GM12865 (cell line): ENCODE results near the gene BBOX1.

Experiments
- DNase-seq: peaks from one replicate; pipeline ENCODE4 v3.0.0; 2010; ENCODE audit warnings: low read depth
- H3K4me3 ChIP-seq: 2 replicates; pipeline ENCODE4 v1.5.1; 2011; ENCODE audit warnings: mild to moderate bottlenecking, low read depth, low read length, control low read depth
- TF ChIP-seq, protein P1 (sequence below): IDR thresholded peaks from 2 replicates; pipeline ENCODE4 v1.5.1; 2011; ENCODE audit warnings: low read length, control low read depth, low read depth, inconsistent platforms; ENCODE audit not compliant: insufficient read depth; ENCODE audit errors: missing control alignments

BBOX1 gene

DNA sequence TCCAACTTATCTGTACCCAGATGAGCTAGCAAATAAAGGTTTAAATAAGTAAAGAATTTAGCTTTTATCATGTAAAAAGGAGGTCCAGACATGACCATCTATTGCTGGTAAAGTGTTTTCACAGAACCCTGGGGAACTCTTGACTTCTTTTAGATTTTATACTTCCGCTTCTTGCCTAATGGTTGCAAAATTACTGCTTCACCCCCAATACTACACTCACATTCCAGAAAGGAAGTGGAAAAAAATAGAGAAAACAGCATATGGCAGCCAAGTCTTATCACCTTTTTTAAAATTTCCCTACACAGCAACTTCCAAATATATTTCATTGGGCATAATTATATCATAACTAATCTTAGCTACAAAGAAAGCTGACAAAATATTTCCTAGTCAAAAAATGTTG lies 12.1 kb downstream of the BBOX1 start:
- DNase-seq, result no peak
- TF ChIP-seq, protein P1, sequence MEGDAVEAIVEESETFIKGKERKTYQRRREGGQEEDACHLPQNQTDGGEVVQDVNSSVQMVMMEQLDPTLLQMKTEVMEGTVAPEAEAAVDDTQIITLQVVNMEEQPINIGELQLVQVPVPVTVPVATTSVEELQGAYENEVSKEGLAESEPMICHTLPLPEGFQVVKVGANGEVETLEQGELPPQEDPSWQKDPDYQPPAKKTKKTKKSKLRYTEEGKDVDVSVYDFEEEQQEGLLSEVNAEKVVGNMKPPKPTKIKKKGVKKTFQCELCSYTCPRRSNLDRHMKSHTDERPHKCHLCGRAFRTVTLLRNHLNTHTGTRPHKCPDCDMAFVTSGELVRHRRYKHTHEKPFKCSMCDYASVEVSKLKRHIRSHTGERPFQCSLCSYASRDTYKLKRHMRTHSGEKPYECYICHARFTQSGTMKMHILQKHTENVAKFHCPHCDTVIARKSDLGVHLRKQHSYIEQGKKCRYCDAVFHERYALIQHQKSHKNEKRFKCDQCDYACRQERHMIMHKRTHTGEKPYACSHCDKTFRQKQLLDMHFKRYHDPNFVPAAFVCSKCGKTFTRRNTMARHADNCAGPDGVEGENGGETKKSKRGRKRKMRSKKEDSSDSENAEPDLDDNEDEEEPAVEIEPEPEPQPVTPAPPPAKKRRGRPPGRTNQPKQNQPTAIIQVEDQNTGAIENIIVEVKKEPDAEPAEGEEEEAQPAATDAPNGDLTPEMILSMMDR, result no peak
- H3K4me3 ChIP-seq, result no peak overlapping the region

DNA sequence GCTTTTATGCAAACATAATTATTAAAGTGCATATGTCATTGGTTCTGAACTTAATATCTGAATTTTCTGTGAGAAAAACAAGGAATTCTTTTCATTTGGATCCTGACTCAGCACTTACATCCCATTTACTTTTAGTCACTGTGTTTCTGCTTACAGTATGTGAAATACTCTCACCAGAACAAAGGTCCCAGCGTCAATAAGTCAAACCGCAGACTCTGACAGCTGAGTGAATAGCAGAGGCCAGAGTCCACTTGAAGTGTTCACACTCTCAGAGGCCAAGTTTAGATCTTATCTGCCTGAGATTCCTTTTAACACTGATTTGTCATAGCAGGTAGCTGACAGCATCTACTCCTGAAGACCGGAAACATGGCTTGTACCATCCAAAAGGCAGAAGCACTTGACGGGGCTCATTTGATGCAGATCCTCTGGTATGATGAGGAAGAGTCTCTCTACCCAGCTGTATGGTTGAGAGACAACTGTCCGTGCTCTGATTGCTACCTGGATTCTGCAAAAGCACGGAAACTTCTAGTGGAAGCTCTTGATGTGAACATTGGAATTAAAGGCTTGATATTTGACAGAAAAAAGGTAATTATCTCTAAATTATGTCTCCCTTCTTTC lies 14.6 kb downstream of the BBOX1 start:
- H3K4me3 ChIP-seq, result no peak overlapping the region
- TF ChIP-seq, protein P1, result no peak
- no peak for DNase-seq

DNA sequence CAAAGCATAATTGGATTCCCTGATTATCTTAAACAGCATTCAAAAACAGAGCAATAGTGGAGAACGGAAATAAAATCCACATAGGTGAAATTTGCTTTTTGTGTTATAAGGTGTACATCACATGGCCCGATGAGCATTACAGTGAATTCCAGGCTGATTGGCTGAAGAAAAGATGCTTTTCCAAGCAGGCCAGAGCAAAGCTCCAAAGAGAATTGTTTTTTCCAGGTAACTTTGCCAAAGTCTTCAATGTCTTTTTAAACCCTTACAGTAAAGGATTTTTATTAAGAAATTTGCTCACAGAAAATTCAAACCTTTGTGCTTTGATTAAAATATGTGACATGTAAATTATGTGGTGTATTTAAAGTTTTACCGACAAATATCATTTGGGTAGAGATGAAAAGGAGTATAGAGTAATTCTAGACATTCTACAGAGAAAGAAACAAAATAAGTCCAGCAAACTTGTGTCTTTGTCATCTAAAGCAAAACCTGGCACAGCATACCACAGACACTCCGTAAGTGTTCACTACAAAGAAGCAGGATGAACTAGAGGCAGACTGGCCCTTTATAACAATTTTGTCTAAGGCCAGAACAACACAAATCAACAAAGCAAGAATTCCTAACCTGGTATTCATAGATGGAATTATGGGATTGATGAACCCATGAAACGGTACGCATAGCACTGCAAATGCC lies 16.6 kb downstream of the BBOX1 start:
- TF ChIP-seq, protein P1, result no peak
- DNase-seq, result no peak
- H3K4me3 ChIP-seq, result no peak overlapping the region

DNA sequence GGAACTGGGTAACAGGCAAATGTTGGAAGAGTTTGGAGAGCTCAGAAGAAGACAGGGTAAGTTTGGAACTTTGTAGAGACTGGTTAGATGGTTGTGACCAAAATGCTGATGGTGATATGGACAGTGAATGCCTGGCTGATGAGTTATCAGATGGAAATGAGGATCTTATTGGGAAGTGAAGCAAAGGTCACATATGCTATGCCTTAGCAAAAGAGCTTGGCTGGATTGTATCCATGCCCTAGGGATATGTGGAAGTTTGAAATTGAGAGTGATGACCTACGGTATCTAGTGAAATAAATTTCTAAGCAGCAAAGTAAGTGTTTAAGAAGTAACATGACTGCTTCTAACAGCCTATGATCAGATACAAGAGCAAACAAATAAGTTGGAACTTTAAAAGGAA lies 17.8 kb downstream of the BBOX1 start:
- no peak overlapping the region for H3K4me3 ChIP-seq
- no peak for DNase-seq
- TF ChIP-seq, protein P1, result no peak

DNA sequence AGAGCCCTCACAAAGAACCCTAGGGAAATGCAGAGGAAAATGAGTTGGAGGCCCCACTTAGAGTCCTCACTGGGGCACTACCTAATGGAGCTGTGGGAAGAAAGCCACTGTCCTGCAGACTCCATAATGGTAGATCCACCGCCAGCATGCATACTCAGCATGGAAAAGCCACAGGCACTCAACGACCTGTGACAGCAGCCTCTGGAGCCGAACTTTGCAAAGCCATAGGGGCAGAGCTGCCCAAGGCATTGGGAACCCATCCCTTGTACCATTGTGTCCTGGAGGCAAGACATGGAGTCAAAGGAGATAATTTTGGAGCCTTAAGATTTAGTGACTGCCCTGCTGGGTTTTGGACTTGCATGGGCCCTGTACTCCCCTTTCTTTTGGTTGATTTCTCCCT lies 18.8 kb downstream of the BBOX1 start:
- H3K4me3 ChIP-seq, result no peak overlapping the region
- TF ChIP-seq, protein P1, result no peak
- DNase-seq, result no peak

DNA sequence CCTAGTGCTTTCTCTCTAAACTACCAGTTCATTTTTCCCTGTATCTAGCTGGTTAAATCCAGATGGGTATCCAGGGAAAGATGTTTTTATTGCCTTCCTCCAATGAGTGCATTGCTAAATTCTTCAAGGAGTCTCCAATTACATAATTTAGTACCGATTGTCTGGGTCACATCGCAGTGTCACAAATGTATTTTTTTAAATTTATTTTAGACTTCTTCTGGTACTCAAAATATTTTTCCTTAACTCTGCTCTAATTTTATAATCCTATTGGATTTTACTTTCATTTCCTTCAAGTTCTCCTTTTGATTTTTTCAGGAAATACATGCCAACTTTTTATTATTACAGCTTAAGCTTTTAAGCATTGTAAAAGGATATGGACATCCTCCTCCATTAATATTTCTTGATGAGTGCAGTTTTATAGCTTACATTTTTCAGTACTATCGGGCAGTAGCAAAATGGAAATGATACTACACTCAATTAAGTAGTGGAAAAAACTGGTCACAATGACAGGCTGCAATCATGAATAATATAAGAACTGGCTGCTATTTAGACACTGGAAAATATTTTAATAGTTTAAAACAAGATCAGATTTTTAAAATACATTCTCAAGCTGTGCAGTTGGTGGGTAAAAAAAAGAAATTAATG lies 20.3 kb downstream of the BBOX1 start:
- no peak for DNase-seq
- H3K4me3 ChIP-seq, result no peak overlapping the region
- TF ChIP-seq, protein P1, result no peak
